ENCODE data around the gene MAD2L2. TPM values are rescaled to one million over a fixed set of nuclear protein-coding genes. Genes with fewer than 3 reads are reported as not detected.

MAD2L2 gene
- total RNA-seq, 1 experiment from 2014 or later, result 283 TPM

DNA sequence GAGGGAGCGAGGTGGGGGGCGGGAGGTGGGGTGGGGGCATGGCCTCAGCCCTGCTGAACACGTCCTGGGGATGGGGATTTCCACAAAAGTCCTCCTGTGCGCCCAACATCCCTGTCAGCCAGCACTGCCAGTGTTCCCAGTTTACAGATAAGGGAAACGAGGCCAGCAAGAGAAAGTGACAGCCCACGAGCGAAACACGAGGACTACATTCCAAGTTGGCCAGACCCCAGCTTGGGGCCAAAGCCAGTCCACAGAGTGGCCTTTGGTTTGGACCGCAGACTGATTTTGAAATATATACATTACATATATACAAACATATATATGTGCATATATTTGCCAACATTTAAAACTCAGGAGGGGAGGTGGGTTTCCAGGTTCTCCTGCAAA is 31.7 kb downstream of the MAD2L2 start:
- no peak overlapping the region for H2AK5ac ChIP-seq (ENCODE audit: insufficient read length, low read length)
- H2BK120ac ChIP-seq (ENCODE audit: low read depth, low read length, poor library complexity, severe bottlenecking), result no peak overlapping the region
- peaks cover 3% of the 10 kb centered on the region for H3K23me2 ChIP-seq (ENCODE audit: insufficient read length, low read depth, low read length, poor library complexity, severe bottlenecking)
- no peaks in the 10 kb centered on the region for H3K79me1 ChIP-seq (ENCODE audit: insufficient read depth, low read depth, low read length, poor library complexity, severe bottlenecking)
- H3K14ac ChIP-seq (ENCODE audit: insufficient read depth, low read length), result no peak overlapping the region
- H2BK5ac ChIP-seq (ENCODE audit: insufficient read length, low read length), result no peak overlapping the region
- H3K9ac ChIP-seq (ENCODE audit: extremely low read depth, insufficient read length, low read length), result no peak overlapping the region
- H3K27ac ChIP-seq (ENCODE audit: insufficient read length, low read depth, low read length), result no peak overlapping the region
- TF ChIP-seq, protein P1, sequence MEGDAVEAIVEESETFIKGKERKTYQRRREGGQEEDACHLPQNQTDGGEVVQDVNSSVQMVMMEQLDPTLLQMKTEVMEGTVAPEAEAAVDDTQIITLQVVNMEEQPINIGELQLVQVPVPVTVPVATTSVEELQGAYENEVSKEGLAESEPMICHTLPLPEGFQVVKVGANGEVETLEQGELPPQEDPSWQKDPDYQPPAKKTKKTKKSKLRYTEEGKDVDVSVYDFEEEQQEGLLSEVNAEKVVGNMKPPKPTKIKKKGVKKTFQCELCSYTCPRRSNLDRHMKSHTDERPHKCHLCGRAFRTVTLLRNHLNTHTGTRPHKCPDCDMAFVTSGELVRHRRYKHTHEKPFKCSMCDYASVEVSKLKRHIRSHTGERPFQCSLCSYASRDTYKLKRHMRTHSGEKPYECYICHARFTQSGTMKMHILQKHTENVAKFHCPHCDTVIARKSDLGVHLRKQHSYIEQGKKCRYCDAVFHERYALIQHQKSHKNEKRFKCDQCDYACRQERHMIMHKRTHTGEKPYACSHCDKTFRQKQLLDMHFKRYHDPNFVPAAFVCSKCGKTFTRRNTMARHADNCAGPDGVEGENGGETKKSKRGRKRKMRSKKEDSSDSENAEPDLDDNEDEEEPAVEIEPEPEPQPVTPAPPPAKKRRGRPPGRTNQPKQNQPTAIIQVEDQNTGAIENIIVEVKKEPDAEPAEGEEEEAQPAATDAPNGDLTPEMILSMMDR (conservative IDR thresholded peaks at IDR 0.05), result no peak
- no peak overlapping the region for H4K5ac ChIP-seq (ENCODE audit: insufficient read length, low read depth, low read length)
- no peak overlapping the region for H3K27ac Mint-ChIP-seq
- no peak overlapping the region for H3K56ac ChIP-seq (ENCODE audit: insufficient read length, low read depth, low read length)
- H3K4me1 Mint-ChIP-seq, result peaks cover 18 to 28% of the 10 kb centered on the region in 2 experiments
- no peaks in the 10 kb centered on the region for H3K79me2 ChIP-seq (ENCODE audit: insufficient read depth, low read length)
- no peak overlapping the region; a peak in 2 of 5 replicates for H3K4me3 Mint-ChIP-seq
- peak overlapping the region; percentile 29 for H3K4me2 ChIP-seq (ENCODE audit: insufficient read depth, insufficient read length, low read length)
- no peak overlapping the region for H2BK12ac ChIP-seq (ENCODE audit: insufficient read length, low read depth, low read length)
- H3K23ac ChIP-seq (ENCODE audit: insufficient read length, low read depth, low read length), result no peak overlapping the region
- H2BK20ac ChIP-seq (ENCODE audit: low read depth, low read length, poor library complexity, severe bottlenecking), result no peak overlapping the region
- no peak overlapping the region for H2AFZ ChIP-seq (ENCODE audit: low read length)
- no peaks in the 10 kb centered on the region; a peak in 1 of 5 replicates for H3K9me3 Mint-ChIP-seq
- no peaks in the 10 kb centered on the region; the same call in 1 of the 2 replicates for H3K27me3 ChIP-seq (ENCODE audit: insufficient read depth, low read length)
- peaks cover 45% of the 10 kb centered on the region for H3K27me3 Mint-ChIP-seq (ENCODE audit: low read depth)
- no peak overlapping the region for H4K8ac ChIP-seq (replicated peaks; ENCODE audit: insufficient read length, low read depth, low read length)
- no peaks in the 10 kb centered on the region; a peak in 1 of 7 replicates for H3K36me3 Mint-ChIP-seq (ENCODE audit: insufficient read depth in 1 of 3, low read depth in 3 of 3)
- DNase-seq, result no peak
- no CpG with 5 or more reads among the region's 9 CpGs for WGBS (ENCODE audit: extremely low coverage, insufficient read length, low lambda C conversion rate)
- no peaks in the 10 kb centered on the region for H3K9me3 ChIP-seq (ENCODE audit: control insufficient read depth, low read depth, low read length)
- H4K20me1 ChIP-seq (ENCODE audit: control insufficient read depth, insufficient read depth, insufficient read length), result no peaks in the 10 kb centered on the region
- H3K4ac ChIP-seq (ENCODE audit: low read depth, low read length), result no peak overlapping the region
- H4K91ac ChIP-seq (ENCODE audit: insufficient read length, low read depth, low read length), result no peak overlapping the region
- no peak overlapping the region for H3K18ac ChIP-seq (ENCODE audit: insufficient read length, low read depth, low read length)
- H2BK15ac ChIP-seq (ENCODE audit: low read depth, low read length), result no peak overlapping the region
- no peak overlapping the region for H3T11ph ChIP-seq (ENCODE audit: low read length)
- no peaks in the 10 kb centered on the region for H3K4me1 ChIP-seq (ENCODE audit: insufficient read depth, low read length)

Measured in H9 (cell line).